K562 (cell line): ENCODE results near the gene CERS4. TPM values are rescaled to one million over a fixed set of nuclear protein-coding genes. Genes with fewer than 3 reads are reported as not detected.

Source experiments
- CHD4 ChIP-seq: fragments of 200-600 bp; sonication (generic); IDR thresholded peaks from 3 replicates; pipeline ENCODE4 v1.6.1; 2012; ENCODE audit warnings: low read depth, mild to moderate bottlenecking, mixed read lengths, low read length, inconsistent platforms; ENCODE audit not compliant: insufficient read depth, insufficient replicate concordance, poor library complexity, severe bottlenecking
- E4F1 ChIP-seq: fragments of 250-450 bp; sonication (Bioruptor Pico); IDR thresholded peaks from 2 replicates; pipeline ENCODE4 v1.5.0; 2021; ENCODE audit warnings: mild to moderate bottlenecking, borderline replicate concordance
- GABPB2 ChIP-seq: fragments of 250-450 bp; sonication (Bioruptor Pico); conservative IDR thresholded peaks from 2 replicates; pipeline ENCODE4 v1.5.1; 2021; ENCODE audit warnings: mild to moderate bottlenecking
- GTF2E2 ChIP-seq: fragments of 200-800 bp; sonication (Bioruptor generic); IDR thresholded peaks from 2 replicates; pipeline ENCODE4 v1.6.1; 2016; ENCODE audit warnings: missing genetic modification characterization, missing compliant biosample characterization
- KLF6 ChIP-seq: fragments of 250-450 bp; sonication (Bioruptor Pico); IDR thresholded peaks from 2 replicates; pipeline ENCODE4 v1.4.0; 2020; ENCODE audit warnings: mild to moderate bottlenecking, moderate library complexity, borderline replicate concordance
- MCM2 ChIP-seq: fragments of 450-650 bp; IDR thresholded peaks from 2 replicates; pipeline ENCODE4 v1.6.1; 2017; ENCODE audit warnings: low read depth, mild to moderate bottlenecking
- NFE2L1 ChIP-seq: fragments of 450-650 bp; IDR thresholded peaks from 2 replicates; pipeline ENCODE4 v1.6.1; 2016; ENCODE audit warnings: missing genetic modification characterization, low read depth, mild to moderate bottlenecking, missing compliant biosample characterization, moderate library complexity, borderline replicate concordance
- SAFB ChIP-seq: fragments of 200-400 bp; formaldehyde crosslinking; IDR thresholded peaks from 2 replicates; pipeline ENCODE4 v1.6.1; 2017; ENCODE audit warnings: low read depth, low read length, borderline replicate concordance
- SMAD2 ChIP-seq: fragments of 150-350 bp; IDR thresholded peaks from 2 replicates; pipeline ENCODE4 v1.6.1; 2014; ENCODE audit warnings: low read depth, mild to moderate bottlenecking, low read length
- SP2 ChIP-seq: IDR thresholded peaks from 2 replicates; pipeline ENCODE4 v1.6.1; 2011; ENCODE audit warnings: mild to moderate bottlenecking, low read depth, low read length, moderate library complexity; ENCODE audit not compliant: poor library complexity, severe bottlenecking; ENCODE audit errors: extremely low read depth
- TCF7 ChIP-seq: sonication (generic); IDR thresholded peaks from 2 replicates; pipeline ENCODE4 v1.6.1; 2016; ENCODE audit warnings: antibody characterized with exemption, borderline replicate concordance
- ZBED1 ChIP-seq: IDR thresholded peaks from 2 replicates; pipeline ENCODE4 v1.6.1; 2014
- ZNF175 ChIP-seq: fragments of 200-800 bp; sonication (Bioruptor generic); IDR thresholded peaks from 2 replicates; pipeline ENCODE4 v1.6.1; 2016; ENCODE audit warnings: low read depth, mild to moderate bottlenecking, missing genetic modification characterization, missing compliant biosample characterization
- polyA plus RNA-seq, 8 experiments: library from polyadenylated mRNA; depleted of rRNA in 4 of 8; stranded (reverse) in 5 of 8; unstranded in 3 of 8; fragments of >200 nt; fragmentation: Nextera tagmentation in 2 of 8; fragmentation: Illumina TruSeq in 1 of 8; extraction: Ambion mirVana in 2 of 8; extraction: Trizol in 1 of 8; gene quantifications; 2 replicates each; pipeline versions ENCODE4 v1.2.1 to v1.2.3, GENCODE V29; 2011 to 2014; ENCODE audit warnings: inconsistent platforms in 1 of 8, missing spikeins in 1 of 8
- total RNA-seq, 7 experiments: library from RNA; depleted of rRNA in 6 of 7; stranded (reverse); fragments of >200 nt in 6 of 7; fragmentation: Illumina TruSeq in 2 of 7; extraction: Trizol in 2 of 7; gene quantifications; 2 replicates each; pipeline versions ENCODE4 v1.2.1 to v1.2.3, GENCODE V29; 2011 to 2021; ENCODE audit warnings: low replicate concordance in 1 of 7
- TF ChIP-seq, protein P1 (sequence below), 2 experiments: IDR thresholded peaks in 1 of 2; conservative IDR thresholded peaks in 1 of 2; 2 replicates each; pipeline ENCODE4 v1.6.1; 2016; ENCODE audit warnings: low read depth in 2 of 2, mild to moderate bottlenecking in 1 of 2, missing compliant biosample characterization in 1 of 2, missing genetic modification characterization in 1 of 2, moderate library complexity in 1 of 2
- TF ChIP-seq, protein P2 (sequence below): sonication (generic); formaldehyde crosslinking; IDR thresholded peaks from 2 replicates; pipeline ENCODE4 v1.8.0; 2022; ENCODE audit warnings: mild to moderate bottlenecking, low read depth, missing genetic modification reagents
- TF ChIP-seq, protein P3 (sequence below): fragments of 450-650 bp; IDR thresholded peaks from 2 replicates; pipeline ENCODE4 v1.6.1; 2018; ENCODE audit warnings: mild to moderate bottlenecking, low read depth; ENCODE audit not compliant: partially characterized antibody

CERS4 gene
- total and polyA plus RNA-seq, 9 of the 15 experiments (the other 6 are each of a cell fraction or from before 2014, with no cell fraction given): 0.14 to 4.4 (median 2.9) TPM; not detected in 1

GRCh38 chr19:8307965-8308866 lies 99.0 kb downstream of the CERS4 start, which contains the start of gene CD320 (continued):
- TF ChIP-seq, protein P1, sequence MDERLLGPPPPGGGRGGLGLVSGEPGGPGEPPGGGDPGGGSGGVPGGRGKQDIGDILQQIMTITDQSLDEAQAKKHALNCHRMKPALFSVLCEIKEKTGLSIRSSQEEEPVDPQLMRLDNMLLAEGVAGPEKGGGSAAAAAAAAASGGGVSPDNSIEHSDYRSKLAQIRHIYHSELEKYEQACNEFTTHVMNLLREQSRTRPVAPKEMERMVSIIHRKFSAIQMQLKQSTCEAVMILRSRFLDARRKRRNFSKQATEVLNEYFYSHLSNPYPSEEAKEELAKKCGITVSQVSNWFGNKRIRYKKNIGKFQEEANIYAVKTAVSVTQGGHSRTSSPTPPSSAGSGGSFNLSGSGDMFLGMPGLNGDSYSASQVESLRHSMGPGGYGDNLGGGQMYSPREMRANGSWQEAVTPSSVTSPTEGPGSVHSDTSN (CRISPR knock-in tag; IDR thresholded peaks at IDR 0.05; ENCODE audit: low read depth): peak; percentile 34; the same call in 1 of the 2 replicates
- TF ChIP-seq, protein P1 (tag; conservative IDR thresholded peaks at IDR 0.05; ENCODE audit: low read depth): peak; percentile 78
- TF ChIP-seq ZNF175 (CRISPR knock-in tag) (0 out of 2 replicates have a peak, but pooled peaks have one; percentile 42), SMAD2 (no peak), ZBED1 (peak; percentile 40; the same call in 1 of the 2 replicates), NFE2L1 (tag) (no peak), TCF7 (0 out of 2 replicates have a peak, but pooled peaks have one; percentile 33), SP2 (peak; percentile 36), KLF6 (CRISPR knock-in tag) (no peak), SAFB (peak; percentile 66; the same call in 1 of the 2 replicates), MCM2 (no peak), GABPB2 (CRISPR knock-in tag) (no peak), CHD4 (no peak), E4F1 (CRISPR knock-in tag) (peak; percentile 46; the same call in 1 of the 2 replicates), GTF2E2 (tag) (no peak)
- TF ChIP-seq, protein P2, sequence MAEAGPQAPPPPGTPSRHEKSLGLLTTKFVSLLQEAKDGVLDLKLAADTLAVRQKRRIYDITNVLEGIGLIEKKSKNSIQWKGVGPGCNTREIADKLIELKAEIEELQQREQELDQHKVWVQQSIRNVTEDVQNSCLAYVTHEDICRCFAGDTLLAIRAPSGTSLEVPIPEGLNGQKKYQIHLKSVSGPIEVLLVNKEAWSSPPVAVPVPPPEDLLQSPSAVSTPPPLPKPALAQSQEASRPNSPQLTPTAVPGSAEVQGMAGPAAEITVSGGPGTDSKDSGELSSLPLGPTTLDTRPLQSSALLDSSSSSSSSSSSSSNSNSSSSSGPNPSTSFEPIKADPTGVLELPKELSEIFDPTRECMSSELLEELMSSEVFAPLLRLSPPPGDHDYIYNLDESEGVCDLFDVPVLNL (CRISPR knock-in tag): peak; percentile 53
- TF ChIP-seq, protein P3, sequence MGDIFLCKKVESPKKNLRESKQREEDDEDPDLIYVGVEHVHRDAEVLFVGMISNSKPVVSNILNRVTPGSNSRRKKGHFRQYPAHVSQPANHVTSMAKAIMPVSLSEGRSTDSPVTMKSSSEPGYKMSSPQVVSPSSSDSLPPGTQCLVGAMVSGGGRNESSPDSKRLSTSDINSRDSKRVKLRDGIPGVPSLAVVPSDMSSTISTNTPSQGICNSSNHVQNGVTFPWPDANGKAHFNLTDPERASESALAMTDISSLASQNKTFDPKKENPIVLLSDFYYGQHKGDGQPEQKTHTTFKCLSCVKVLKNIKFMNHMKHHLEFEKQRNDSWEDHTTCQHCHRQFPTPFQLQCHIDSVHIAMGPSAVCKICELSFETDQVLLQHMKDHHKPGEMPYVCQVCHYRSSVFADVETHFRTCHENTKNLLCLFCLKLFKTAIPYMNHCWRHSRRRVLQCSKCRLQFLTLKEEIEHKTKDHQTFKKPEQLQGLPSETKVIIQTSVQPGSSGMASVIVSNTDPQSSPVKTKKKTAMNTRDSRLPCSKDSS: no peak
